ENCODE results near the gene FOXF2. TPM values are rescaled to one million over a fixed set of nuclear protein-coding genes. Genes with fewer than 3 reads are reported as not detected.

The FOXF2 gene
- total RNA-seq, 3 donors from 2014 or later: 0.73 to 4.9 (median 1.6) TPM

GRCh38 chr6:1388630-1389368, 577 bp upstream of the FOXF2 start:
- intact Hi-C loops (cut with DNase I; ENCODE audit: low total_unique reads): no loop called here
- DNase-seq (ENCODE audit: low spot score in 2 of 2): no peak
- TF ChIP-seq POLR2A (IDR thresholded peaks at IDR 0.05) (no peak), POLR2AphosphoS5 (IDR thresholded peaks at IDR 0.05) (no peak)
- TF ChIP-seq, protein P1, sequence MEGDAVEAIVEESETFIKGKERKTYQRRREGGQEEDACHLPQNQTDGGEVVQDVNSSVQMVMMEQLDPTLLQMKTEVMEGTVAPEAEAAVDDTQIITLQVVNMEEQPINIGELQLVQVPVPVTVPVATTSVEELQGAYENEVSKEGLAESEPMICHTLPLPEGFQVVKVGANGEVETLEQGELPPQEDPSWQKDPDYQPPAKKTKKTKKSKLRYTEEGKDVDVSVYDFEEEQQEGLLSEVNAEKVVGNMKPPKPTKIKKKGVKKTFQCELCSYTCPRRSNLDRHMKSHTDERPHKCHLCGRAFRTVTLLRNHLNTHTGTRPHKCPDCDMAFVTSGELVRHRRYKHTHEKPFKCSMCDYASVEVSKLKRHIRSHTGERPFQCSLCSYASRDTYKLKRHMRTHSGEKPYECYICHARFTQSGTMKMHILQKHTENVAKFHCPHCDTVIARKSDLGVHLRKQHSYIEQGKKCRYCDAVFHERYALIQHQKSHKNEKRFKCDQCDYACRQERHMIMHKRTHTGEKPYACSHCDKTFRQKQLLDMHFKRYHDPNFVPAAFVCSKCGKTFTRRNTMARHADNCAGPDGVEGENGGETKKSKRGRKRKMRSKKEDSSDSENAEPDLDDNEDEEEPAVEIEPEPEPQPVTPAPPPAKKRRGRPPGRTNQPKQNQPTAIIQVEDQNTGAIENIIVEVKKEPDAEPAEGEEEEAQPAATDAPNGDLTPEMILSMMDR (IDR thresholded peaks at IDR 0.05): no peak
- Histone ChIP-seq H3K27ac (peak overlapping the region in 1 of 2 donors; percentile 77), H3K27me3 (peaks cover 0 to 83% of the 10 kb centered on the region in 2 donors), H3K4me3 (peak overlapping the region; percentile 48 to 76 (median 51)), H3K9me3 (no peaks in the 10 kb centered on the region), H3K36me3 (no peaks in the 10 kb centered on the region), H3K4me1 (peaks cover 0 to 2% of the 10 kb centered on the region in 2 donors)

DNA sequence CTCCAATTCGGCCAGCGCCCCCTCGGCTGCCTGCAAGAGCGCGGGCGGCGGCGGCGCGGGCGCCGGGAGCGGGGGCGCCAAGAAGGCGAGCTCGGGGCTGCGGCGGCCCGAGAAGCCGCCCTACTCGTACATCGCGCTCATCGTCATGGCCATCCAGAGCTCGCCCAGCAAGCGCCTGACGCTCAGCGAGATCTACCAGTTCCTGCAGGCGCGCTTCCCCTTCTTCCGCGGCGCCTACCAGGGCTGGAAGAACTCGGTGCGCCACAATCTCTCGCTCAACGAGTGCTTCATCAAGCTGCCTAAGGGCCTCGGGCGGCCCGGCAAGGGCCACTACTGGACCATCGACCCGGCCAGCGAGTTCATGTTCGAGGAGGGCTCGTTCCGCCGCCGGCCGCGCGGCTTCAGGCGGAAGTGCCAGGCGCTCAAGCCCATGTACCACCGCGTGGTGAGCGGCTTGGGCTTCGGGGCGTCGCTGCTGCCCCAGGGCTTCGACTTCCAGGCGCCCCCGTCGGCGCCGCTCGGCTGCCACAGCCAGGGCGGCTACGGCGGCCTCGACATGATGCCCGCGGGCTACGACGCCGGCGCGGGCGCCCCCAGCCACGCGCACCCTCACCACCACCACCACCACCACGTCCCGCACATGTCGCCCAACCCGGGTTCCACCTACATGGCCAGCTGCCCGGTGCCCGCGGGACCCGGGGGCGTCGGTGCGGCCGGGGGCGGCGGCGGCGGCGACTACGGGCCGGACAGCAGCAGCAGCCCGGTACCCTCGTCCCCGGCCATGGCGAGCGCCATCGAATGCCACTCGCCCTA, 963 bp downstream of the FOXF2 start:
- no peak for DNase-seq (ENCODE audit: low spot score in 2 of 2)
- Histone ChIP-seq H3K9me3 (no peaks in the 10 kb centered on the region), H3K4me3 (peak overlapping the region; percentile 48 to 76 (median 51)), H3K27me3 (peaks cover 0 to 82% of the 10 kb centered on the region in 2 donors), H3K36me3 (no peaks in the 10 kb centered on the region), H3K4me1 (peaks cover 0 to 2% of the 10 kb centered on the region in 2 donors), H3K27ac (peak overlapping the region in 1 of 2 donors; percentile 77)
- intact Hi-C loops (cut with DNase I; ENCODE audit: low total_unique reads): no loop called here
- TF ChIP-seq, protein P1 (IDR thresholded peaks at IDR 0.05): no peak
- TF ChIP-seq POLR2A (IDR thresholded peaks at IDR 0.05): no peak

- H3K4me3 ChIP-seq: peak overlapping the region; percentile 48 to 76 (median 51)
- TF ChIP-seq POLR2A (IDR thresholded peaks at IDR 0.05) (no peak), POLR2AphosphoS5 (IDR thresholded peaks at IDR 0.05) (no peak)
- TF ChIP-seq, protein P1 (IDR thresholded peaks at IDR 0.05): no peak
- H3K9me3 ChIP-seq: no peaks in the 10 kb centered on the region
- H3K27ac ChIP-seq: peak overlapping the region in 1 of 2 donors; percentile 77
- DNase-seq (ENCODE audit: low spot score in 2 of 2): no peak
- intact Hi-C loops (cut with DNase I; ENCODE audit: low total_unique reads): no loop called here
- H3K36me3 ChIP-seq: no peaks in the 10 kb centered on the region
- H3K4me1 ChIP-seq: peaks cover 0 to 2% of the 10 kb centered on the region in 2 donors
- H3K27me3 ChIP-seq: peaks cover 0 to 82% of the 10 kb centered on the region in 2 donors
Measured at GRCh38 chr6:1390946-1391799, 1.8 kb downstream of the FOXF2 start.

DNA sequence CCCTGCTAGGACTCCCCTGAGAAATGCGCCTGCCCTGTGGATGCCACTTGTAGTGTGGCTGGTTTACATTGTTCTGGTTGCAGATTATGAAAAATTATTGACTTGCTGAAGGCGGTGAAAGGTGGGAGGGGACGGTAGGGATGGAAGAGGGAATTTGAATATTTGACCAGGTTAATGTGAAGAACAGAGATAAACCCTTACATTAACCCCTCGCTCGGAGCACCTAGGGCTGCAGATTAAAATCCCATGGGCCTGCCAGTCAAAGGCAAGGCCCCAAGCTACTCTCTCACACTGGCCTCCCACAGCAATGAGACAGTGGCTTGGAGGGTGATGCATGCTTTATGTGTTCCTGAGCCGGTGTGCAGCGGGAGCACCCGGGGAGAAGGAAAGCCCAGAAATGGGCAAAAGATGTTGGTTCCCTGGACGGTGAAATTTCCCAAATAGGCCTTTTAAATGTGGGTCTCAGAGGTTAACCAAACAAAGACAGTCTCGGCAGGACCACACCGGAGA, 2.5 kb downstream of the FOXF2 start:
- intact Hi-C loops (cut with DNase I; ENCODE audit: low total_unique reads): no loop called here
- TF ChIP-seq, protein P1 (IDR thresholded peaks at IDR 0.05): no peak
- TF ChIP-seq POLR2A (IDR thresholded peaks at IDR 0.05): no peak
- TF ChIP-seq POLR2AphosphoS5 (IDR thresholded peaks at IDR 0.05): no peak
- no peak for DNase-seq (ENCODE audit: low spot score in 2 of 2)
- Histone ChIP-seq H3K9me3 (no peaks in the 10 kb centered on the region), H3K4me3 (peak overlapping the region in 2 of 3 donors; percentile 51 to 76), H3K27me3 (peaks cover 0 to 85% of the 10 kb centered on the region in 2 donors), H3K27ac (no peak overlapping the region), H3K36me3 (no peaks in the 10 kb centered on the region), H3K4me1 (peaks cover 0 to 2% of the 10 kb centered on the region in 2 donors)
